Measurements from ENCODE around the gene PDSS2. TPM values are rescaled to one million over a fixed set of nuclear protein-coding genes. Genes with fewer than 3 reads are reported as not detected.

Gene PDSS2
- total RNA-seq, 1 experiment from 2014 or later, result 16.1 TPM

GRCh38 chr6:107264357-107264840, 195.0 kb downstream of the PDSS2 start:
- no peaks in the 10 kb centered on the region for H3K36me3 ChIP-seq (ENCODE audit: insufficient read depth, low read length, poor library complexity, severe bottlenecking)
- intact Hi-C loops (cut with micrococcal nuclease; ENCODE audit: unreplicated experiment), result no loop called here
- H3K27ac ChIP-seq (ENCODE audit: low read depth, low read length, poor library complexity, severe bottlenecking), result no peak overlapping the region
- TF ChIP-seq EZH2 (IDR thresholded peaks at IDR 0.05; ENCODE audit: borderline replicate concordance, low read depth, low read length, poor library complexity, severe bottlenecking), result no peak
- TF ChIP-seq CTCF (conservative IDR thresholded peaks at IDR 0.05; ENCODE audit: low read depth, low read length), result no peak
- DNase-seq (ENCODE audit: low spot score), result peak; percentile 73
- no peak overlapping the region for H3K4me3 ChIP-seq (ENCODE audit: low read depth, low read length, poor library complexity, severe bottlenecking)
- H3K27me3 ChIP-seq (replicated peaks; ENCODE audit: insufficient read depth, low read depth, low read length, poor library complexity), result no peaks in the 10 kb centered on the region
- ChIA-PET CTCF (interaction anchor here (0.6 kb wide), 1 partner anchor 55 kb away, joined by 8 read pairs; no protein-coding TSS in a partner anchor), POLR2A (ENCODE audit: low non-redundant PET) (no interaction called here)
- no peaks in the 10 kb centered on the region for H3K9me3 ChIP-seq (ENCODE audit: low read depth, low read length, poor library complexity, severe bottlenecking)
- no TSS peak for BruUV-seq (replicated peaks)
- H3K4me1 ChIP-seq (ENCODE audit: insufficient read depth, low read length, poor library complexity, severe bottlenecking), result peaks cover 18% of the 10 kb centered on the region

DNA sequence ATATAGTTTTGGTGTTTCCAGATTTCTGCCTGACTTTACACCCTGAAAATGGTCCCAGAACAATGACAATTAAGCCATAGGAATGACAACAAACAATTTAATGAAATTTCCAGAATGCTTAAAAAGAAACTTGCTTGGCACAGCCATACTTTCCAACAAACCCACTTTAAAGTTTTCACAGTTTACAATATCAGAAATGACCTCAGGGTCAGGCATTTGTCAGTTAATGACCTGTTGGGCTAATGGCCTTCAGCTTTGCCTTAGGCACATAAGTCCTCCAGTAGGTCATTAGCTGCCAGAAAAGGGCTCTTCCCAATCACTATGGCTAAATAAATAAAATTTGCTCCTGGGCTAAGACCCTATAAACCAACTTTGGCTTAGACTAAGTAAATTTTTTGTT, 199.4 kb downstream of the PDSS2 start:
- no peak overlapping the region for H3K4me3 ChIP-seq (ENCODE audit: low read depth, low read length, poor library complexity, severe bottlenecking)
- DNase-seq (ENCODE audit: low spot score), result no peak
- no peak for TF ChIP-seq EZH2 (IDR thresholded peaks at IDR 0.05; ENCODE audit: borderline replicate concordance, low read depth, low read length, poor library complexity, severe bottlenecking)
- no peak for TF ChIP-seq CTCF (conservative IDR thresholded peaks at IDR 0.05; ENCODE audit: low read depth, low read length)
- ChIA-PET CTCF (interaction anchor here (0.7 kb wide), 1 partner anchor 396 kb away, joined by 3 read pairs; no protein-coding TSS in a partner anchor), POLR2A (ENCODE audit: low non-redundant PET) (no interaction called here)
- no peak overlapping the region for H3K27ac ChIP-seq (ENCODE audit: low read depth, low read length, poor library complexity, severe bottlenecking)
- no peaks in the 10 kb centered on the region for H3K36me3 ChIP-seq (ENCODE audit: insufficient read depth, low read length, poor library complexity, severe bottlenecking)
- intact Hi-C loops (cut with micrococcal nuclease; ENCODE audit: unreplicated experiment), result no loop called here
- no TSS peak for BruUV-seq (replicated peaks)
- no peaks in the 10 kb centered on the region for H3K27me3 ChIP-seq (replicated peaks; ENCODE audit: insufficient read depth, low read depth, low read length, poor library complexity)
- H3K4me1 ChIP-seq (ENCODE audit: insufficient read depth, low read length, poor library complexity, severe bottlenecking), result peaks cover 17% of the 10 kb centered on the region
- no peaks in the 10 kb centered on the region for H3K9me3 ChIP-seq (ENCODE audit: low read depth, low read length, poor library complexity, severe bottlenecking)

- no peaks in the 10 kb centered on the region for H3K4me1 ChIP-seq (ENCODE audit: insufficient read depth, low read length, poor library complexity, severe bottlenecking)
- no TSS peak for BruUV-seq (replicated peaks)
- POLR2A ChIA-PET (ENCODE audit: low non-redundant PET), result no interaction called here
These were observed 211.2 kb downstream of the PDSS2 start for GRCh38 chr6:107248147-107248546.

More at GRCh38 chr6:107248147-107248546, 211.2 kb downstream of the PDSS2 start:
- no peak for TF ChIP-seq EZH2 (IDR thresholded peaks at IDR 0.05; ENCODE audit: borderline replicate concordance, low read depth, low read length, poor library complexity, severe bottlenecking)
- no peak for TF ChIP-seq CTCF (conservative IDR thresholded peaks at IDR 0.05; ENCODE audit: low read depth, low read length)
- Histone ChIP-seq H3K9me3 (ENCODE audit: low read depth, low read length, poor library complexity, severe bottlenecking) (no peaks in the 10 kb centered on the region), H3K27me3 (replicated peaks; ENCODE audit: insufficient read depth, low read depth, low read length, poor library complexity) (no peaks in the 10 kb centered on the region), H3K27ac (ENCODE audit: low read depth, low read length, poor library complexity, severe bottlenecking) (no peak overlapping the region), H3K36me3 (ENCODE audit: insufficient read depth, low read length, poor library complexity, severe bottlenecking) (no peaks in the 10 kb centered on the region), H3K4me3 (ENCODE audit: low read depth, low read length, poor library complexity, severe bottlenecking) (no peak overlapping the region)
- DNase-seq (ENCODE audit: low spot score), result no peak
- CTCF ChIA-PET, result no interaction called here
- intact Hi-C loops (cut with micrococcal nuclease; ENCODE audit: unreplicated experiment), result no loop called here
